Neuron (in vitro differentiated cells): ENCODE measurements around the gene PCLO.
"Not testable (repeated sequence)": the region's sequence is repeated elsewhere in the genome, so short reads cannot be mapped to it uniquely, and the experiment has no call there.

ENCODE experiments used
- H2AFZ ChIP-seq: one replicate; pipeline ENCODE4 v1.6.1; 2013; ENCODE audit warnings: low read depth, mild to moderate bottlenecking, inconsistent platforms, low read length, moderate library complexity
- H3K27me3 ChIP-seq: one replicate; pipeline ENCODE4 v1.6.1; 2013; ENCODE audit warnings: low read length; ENCODE audit not compliant: insufficient read depth
- H3K36me3 ChIP-seq: one replicate; pipeline ENCODE4 v1.6.1; 2013; ENCODE audit warnings: low read length; ENCODE audit not compliant: insufficient read depth
- H3K4me1 ChIP-seq: one replicate; pipeline ENCODE4 v1.6.1; 2013; ENCODE audit warnings: low read length; ENCODE audit not compliant: insufficient read depth
- H3K4me3 ChIP-seq: 2 replicates; pipeline ENCODE4 v1.5.1; 2013; ENCODE audit warnings: mild to moderate bottlenecking, low read length, moderate library complexity
- H3K9me3 ChIP-seq: one replicate; pipeline ENCODE4 v1.6.1; 2013; ENCODE audit warnings: low read length

PCLO gene

DNA sequence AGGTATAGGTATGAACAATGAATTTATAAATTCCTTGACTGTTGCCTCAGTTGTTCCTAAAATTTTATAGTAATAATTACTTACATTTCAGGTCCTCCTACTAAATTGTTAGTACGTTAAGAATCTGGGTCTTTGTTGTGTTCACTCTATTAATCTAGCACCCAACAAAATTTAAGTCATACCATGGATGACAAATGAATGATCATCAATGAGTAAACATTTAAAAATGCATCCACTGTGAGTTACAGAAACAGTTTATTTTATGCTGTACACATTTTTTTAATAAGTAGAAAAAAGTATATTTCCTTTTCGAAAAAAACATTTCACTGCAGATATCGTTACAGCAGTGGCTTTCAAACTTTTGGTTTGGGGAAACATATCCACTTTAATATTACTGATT is 265.2 kb downstream of the PCLO start:
- Histone ChIP-seq H2AFZ (no peak overlapping the region), H3K27me3 (no peaks in the 10 kb centered on the region), H3K9me3 (peaks cover 2% of the 10 kb centered on the region), H3K4me3 (no peak overlapping the region), H3K36me3 (no peaks in the 10 kb centered on the region), H3K4me1 (no peaks in the 10 kb centered on the region)

DNA sequence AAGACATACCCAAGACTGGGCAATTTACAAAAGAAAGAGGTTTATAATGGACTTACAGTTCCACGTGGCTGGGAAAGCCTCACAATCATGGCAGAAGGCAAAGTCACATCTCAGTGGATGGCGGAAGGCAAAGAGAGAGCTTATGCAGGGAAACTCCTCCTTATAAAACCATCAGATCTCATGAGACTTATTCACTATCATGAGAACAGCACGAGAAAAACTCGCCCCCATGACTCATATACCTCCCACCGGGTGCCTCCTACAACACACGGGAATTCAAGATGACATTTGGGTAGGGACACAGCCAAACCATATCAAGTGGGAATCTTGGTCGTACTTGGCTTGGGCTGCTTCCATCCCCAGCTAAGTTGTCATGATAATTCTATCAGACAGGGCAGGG is 268.3 kb downstream of the PCLO start:
- H3K27me3 ChIP-seq, H3K4me1 ChIP-seq, H3K4me3 ChIP-seq, H3K36me3 ChIP-seq, H2AFZ ChIP-seq, H3K9me3 ChIP-seq: not testable (repeated sequence)

DNA sequence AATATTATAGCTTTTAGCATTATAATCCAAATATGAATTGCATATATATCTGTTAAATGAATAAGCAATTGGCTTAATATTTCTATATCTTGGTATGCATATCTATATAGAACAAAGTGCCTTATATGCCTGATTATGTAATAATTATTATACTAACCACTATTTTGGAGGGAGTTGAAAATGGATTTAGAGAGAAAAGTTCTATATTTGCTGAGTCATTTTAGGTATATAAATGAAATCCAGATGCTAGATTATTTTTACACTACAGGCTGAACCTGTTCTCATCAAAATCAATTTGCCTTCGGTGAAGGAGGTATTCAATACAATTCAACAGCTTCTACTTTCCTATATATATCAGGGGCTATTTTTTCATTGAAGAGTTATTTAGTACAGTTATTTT is 276.4 kb downstream of the PCLO start:
- H2AFZ ChIP-seq = no peak overlapping the region
- no peaks in the 10 kb centered on the region for H3K9me3 ChIP-seq
- no peak overlapping the region for H3K4me3 ChIP-seq
- H3K4me1 ChIP-seq = no peaks in the 10 kb centered on the region
- peaks cover 4% of the 10 kb centered on the region for H3K36me3 ChIP-seq
- no peaks in the 10 kb centered on the region for H3K27me3 ChIP-seq

DNA sequence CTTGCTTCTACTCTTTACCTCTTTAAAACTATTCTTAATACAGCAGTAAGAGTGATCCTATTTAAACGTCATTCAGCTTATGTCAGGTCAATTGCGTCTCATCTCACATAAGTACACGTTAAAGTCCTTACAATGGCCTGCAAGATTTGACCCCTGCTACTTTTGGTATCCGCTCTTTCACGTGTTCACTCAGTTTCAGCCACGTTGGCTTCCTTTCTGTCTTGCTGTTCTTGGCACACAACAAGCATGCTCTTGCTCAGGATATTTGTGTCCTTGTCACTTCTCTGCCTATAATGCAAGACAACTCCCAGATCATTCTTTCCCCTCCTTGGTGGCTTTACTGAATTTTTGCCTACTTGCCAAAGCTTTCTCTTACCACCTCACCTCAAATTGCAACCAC is 296.8 kb downstream of the PCLO start:
- Histone ChIP-seq H3K27me3 (no peaks in the 10 kb centered on the region), H3K4me3 (no peak overlapping the region), H2AFZ (no peak overlapping the region), H3K36me3 (peaks cover 7% of the 10 kb centered on the region), H3K4me1 (no peaks in the 10 kb centered on the region), H3K9me3 (no peaks in the 10 kb centered on the region)

DNA sequence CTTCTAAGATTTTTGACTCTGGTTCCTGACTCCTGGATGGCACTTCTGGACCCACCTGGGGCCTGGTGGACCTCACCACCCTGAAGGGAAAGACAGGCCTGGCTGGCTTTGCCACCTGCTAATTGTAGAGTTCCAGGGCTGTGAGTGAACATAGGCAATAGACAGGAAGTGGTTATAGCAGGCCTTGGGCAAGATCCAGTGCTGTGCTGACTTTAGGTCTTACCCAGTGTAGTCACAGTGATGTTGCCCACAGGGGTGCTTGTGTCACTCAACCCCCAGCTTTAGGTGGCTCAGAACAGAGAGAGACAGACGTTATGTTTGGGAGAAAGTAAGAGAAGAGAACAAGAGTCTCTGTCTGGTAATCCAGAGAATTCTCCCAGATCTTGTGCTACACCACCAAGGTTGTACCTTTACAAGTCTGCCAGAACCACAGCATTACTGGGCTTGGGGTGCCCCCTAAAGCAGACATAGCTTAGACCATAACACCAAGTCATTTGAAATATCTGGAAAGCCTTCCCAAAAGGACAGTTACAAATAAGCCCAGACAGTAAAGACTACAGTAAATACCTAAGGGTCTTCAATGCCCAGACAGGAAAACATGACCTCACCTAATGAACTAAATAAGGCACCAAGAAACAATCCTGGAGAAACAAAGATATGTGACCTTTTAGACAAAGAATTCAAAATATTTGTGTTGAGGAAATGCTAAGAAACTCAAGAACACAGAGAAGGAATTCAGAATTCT is 303.4 kb downstream of the PCLO start:
- peaks cover 2% of the 10 kb centered on the region for H3K36me3 ChIP-seq
- H3K9me3 ChIP-seq = no peaks in the 10 kb centered on the region
- H2AFZ ChIP-seq = no peak overlapping the region
- no peaks in the 10 kb centered on the region for H3K4me1 ChIP-seq
- H3K4me3 ChIP-seq = no peak overlapping the region
- H3K27me3 ChIP-seq = no peaks in the 10 kb centered on the region

DNA sequence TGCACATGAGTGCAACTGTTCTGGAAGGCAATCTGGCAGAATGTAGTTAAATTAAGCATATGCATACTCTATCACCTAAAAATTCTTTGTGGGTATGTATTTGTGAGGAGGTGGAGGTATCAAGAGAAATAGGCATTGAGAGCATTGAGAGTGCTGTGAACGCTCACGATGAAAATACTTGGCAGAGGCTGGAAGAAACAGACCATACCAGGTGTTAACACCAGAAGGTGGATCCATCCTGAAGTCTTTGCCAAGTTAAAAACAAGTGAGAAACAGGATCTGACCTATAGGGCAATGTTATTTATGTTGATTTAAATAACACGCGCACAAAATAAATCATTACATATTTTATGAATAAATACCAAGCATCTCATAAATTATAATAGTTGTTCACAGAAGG is 311.6 kb downstream of the PCLO start:
- Histone ChIP-seq H3K27me3 (no peaks in the 10 kb centered on the region), H3K36me3 (no peaks in the 10 kb centered on the region), H3K9me3 (no peaks in the 10 kb centered on the region), H3K4me3 (no peak overlapping the region), H3K4me1 (peaks cover 4% of the 10 kb centered on the region), H2AFZ (no peak overlapping the region)

DNA sequence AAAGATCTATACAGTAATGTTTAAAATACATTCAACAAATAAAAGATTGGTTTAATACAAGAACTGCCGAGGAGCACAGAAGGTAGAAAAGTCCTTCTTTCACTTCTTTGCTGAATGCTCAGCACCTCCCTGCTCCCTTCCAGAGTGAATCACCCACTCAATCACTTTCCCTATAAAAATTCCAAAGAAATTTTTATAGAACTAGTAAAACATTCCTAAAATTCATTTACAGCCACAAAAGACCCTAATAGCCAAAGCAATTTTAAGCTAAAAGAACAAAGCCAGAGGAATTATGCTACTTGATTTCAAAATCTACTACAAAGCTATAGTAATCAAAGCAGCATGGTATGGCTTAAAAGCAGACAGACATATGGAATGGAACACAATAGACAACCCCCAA is 320.9 kb downstream of the PCLO start:
- no peak overlapping the region for H3K4me3 ChIP-seq
- peaks cover 2% of the 10 kb centered on the region for H3K9me3 ChIP-seq

DNA sequence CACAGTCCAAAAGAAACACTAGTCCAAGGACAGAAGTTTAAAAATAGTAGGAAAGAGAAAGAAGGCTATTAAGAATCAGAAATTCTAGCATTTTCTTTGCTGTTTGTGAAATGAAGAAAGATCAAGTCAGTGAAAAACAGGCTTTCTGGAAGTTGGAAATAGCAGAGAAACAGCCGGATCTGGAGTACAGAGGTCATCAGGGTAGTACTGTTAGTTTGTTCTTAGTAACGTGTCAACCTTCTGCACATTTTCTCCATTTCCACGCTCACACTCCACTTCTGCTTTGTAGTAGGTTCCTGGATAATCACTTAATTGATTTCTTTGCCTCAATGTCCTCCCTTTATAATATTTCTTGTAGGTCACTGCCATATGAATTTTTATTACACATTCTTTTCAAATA is 322.6 kb downstream of the PCLO start:
- Histone ChIP-seq H3K27me3 (no peaks in the 10 kb centered on the region), H3K4me1 (peaks cover 13% of the 10 kb centered on the region), H3K4me3 (no peak overlapping the region), H3K9me3 (peaks cover 2% of the 10 kb centered on the region), H2AFZ (no peak overlapping the region), H3K36me3 (peaks cover 23% of the 10 kb centered on the region)

More for the DNA sequence above, 320.9 kb downstream of the PCLO start:
- Histone ChIP-seq H3K36me3 (peaks cover 25% of the 10 kb centered on the region), H2AFZ (no peak overlapping the region), H3K4me1 (peaks cover 13% of the 10 kb centered on the region), H3K27me3 (no peaks in the 10 kb centered on the region)

DNA sequence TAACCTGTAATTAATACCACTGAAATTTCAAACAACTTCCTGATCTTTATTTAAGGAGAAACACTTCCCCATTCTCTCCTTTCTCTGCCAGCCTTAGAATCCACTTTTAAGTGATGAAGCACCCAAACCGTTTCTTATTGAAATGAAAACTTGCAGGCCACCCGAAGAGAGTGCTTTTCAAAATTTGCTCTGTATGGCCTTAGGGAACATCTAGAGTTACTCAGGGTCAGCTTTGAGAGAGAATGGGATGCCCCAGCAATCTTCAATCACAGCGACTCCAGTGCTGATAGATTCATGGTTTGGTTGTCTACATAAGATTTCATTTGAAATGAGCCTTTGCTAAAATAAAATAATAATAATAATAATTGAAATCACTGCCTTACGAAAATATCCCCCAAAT is 323.1 kb downstream of the PCLO start:
- H3K36me3 ChIP-seq = peaks cover 20% of the 10 kb centered on the region
- H3K4me1 ChIP-seq = peaks cover 13% of the 10 kb centered on the region
- H2AFZ ChIP-seq = no peak overlapping the region
- H3K27me3 ChIP-seq = no peaks in the 10 kb centered on the region
- no peak overlapping the region for H3K4me3 ChIP-seq
- peaks cover 2% of the 10 kb centered on the region for H3K9me3 ChIP-seq

DNA sequence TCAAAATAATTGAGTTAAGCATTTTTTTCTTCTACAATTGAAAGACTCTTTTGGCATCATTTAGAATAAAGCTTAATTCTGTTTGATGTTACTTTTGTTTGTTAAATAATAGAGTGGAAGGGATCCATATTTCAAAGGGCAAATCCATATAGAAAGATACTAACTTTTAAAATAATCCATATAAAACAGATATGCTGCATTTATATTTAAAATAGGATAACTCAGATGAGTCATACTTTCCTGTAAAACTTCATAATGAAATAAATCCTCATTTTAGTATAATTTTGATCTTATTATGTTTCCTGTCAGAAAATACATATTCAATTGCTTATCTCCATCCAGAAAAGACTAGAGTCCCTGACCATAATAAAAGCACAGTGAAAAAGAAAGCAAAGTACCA is 323.6 kb downstream of the PCLO start:
- Histone ChIP-seq H3K27me3 (no peaks in the 10 kb centered on the region), H3K9me3 (peaks cover 2% of the 10 kb centered on the region)

DNA sequence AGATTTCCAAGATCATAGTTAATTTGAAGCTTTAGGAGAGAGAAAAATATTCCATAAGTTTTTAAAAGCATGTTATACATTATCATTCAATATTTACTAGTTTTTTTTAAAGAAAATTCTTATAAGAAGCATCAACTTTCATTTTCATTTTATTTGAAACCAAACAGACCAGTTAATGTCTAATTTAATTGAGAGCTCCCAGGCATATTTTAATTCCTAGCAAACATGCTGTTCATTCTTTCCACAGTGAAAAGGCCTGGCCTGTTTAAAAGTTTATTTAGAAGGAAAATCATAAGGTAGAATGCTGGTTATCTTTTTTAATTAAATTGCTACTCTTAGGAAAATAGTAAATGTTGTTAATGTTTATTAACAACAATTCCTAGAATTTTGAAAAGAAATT is 324.4 kb downstream of the PCLO start:
- Histone ChIP-seq H3K4me1 (peaks cover 13% of the 10 kb centered on the region), H3K4me3 (no peak overlapping the region), H3K27me3 (no peaks in the 10 kb centered on the region), H2AFZ (no peak overlapping the region), H3K36me3 (peaks cover 16% of the 10 kb centered on the region), H3K9me3 (peaks cover 2% of the 10 kb centered on the region)

More for the DNA sequence above, 323.6 kb downstream of the PCLO start:
- H3K4me3 ChIP-seq = no peak overlapping the region
- peaks cover 13% of the 10 kb centered on the region for H3K4me1 ChIP-seq
- H2AFZ ChIP-seq = no peak overlapping the region
- H3K36me3 ChIP-seq = peaks cover 20% of the 10 kb centered on the region

DNA sequence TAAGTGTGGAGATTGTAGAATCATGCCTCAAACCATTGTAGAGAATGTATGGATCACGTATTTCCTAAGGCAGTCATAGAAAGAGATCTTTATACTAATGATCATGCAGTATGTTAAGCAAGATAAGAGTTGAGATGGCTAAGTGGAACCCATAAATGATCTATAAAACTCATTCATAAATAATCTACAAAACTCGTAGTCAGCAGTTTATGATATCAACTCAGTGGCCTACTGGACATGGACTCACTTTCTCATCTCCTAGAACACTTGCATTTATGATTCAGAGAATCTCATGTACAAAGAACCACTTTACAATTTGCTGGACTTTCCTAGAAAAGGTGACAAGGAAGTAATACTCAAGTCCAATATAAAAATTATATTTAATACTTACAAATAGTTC is 339.6 kb downstream of the PCLO start:
- Histone ChIP-seq H2AFZ (no peak overlapping the region), H3K9me3 (no peaks in the 10 kb centered on the region), H3K27me3 (no peaks in the 10 kb centered on the region), H3K36me3 (peaks cover 35% of the 10 kb centered on the region), H3K4me1 (peaks cover 16% of the 10 kb centered on the region), H3K4me3 (no peak overlapping the region)

DNA sequence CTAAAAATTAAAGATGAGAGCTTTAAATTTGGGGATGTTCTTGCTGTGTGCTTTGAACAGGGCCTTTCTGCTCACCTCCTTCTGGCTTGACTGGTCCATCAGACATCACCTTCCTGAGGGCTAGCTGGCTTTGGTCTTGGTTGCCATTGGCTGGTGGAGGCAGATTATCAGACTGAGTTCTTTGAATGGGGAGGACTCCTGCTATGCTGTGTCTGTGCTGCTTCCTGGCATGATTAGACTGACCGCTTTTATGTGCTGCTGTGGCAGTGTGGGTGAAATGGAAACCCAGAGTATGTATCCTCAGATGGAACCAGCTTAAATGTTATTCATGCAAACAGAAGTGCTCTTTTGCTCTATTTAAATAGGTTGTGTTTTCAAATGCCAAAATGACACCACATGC is 341.6 kb downstream of the PCLO start:
- Histone ChIP-seq H3K4me1 (peaks cover 25% of the 10 kb centered on the region), H3K27me3 (no peaks in the 10 kb centered on the region), H2AFZ (no peak overlapping the region), H3K36me3 (peaks cover 33% of the 10 kb centered on the region), H3K4me3 (no peak overlapping the region), H3K9me3 (no peaks in the 10 kb centered on the region)

DNA sequence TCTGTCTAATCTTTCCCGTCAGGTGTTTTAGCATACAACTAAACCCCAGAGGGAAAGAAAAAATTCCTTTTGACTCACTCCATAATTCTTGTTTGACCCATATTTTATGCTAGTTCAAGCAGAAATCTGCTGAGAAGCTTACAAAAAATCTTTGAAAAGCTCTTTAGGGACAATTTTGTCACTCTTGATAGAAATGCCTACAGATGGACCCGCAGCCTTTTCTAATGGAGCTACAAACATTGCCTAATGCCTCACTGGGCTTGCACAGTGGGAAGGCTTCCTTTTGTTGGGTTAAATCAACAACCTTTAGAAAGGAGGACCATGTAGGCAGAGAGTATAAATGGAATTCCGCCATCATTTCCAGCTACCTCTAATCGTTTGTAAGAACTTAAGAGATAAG is 344.5 kb downstream of the PCLO start:
- H3K4me3 ChIP-seq = no peak overlapping the region
- H3K4me1 ChIP-seq = peaks cover 35% of the 10 kb centered on the region
- H2AFZ ChIP-seq = no peak overlapping the region
- H3K36me3 ChIP-seq = peaks cover 22% of the 10 kb centered on the region
- no peaks in the 10 kb centered on the region for H3K27me3 ChIP-seq
- H3K9me3 ChIP-seq = no peaks in the 10 kb centered on the region
